Adrenal gland (tissue), 12 donors: ENCODE measurements around the gene VSTM2B. TPM values are rescaled to one million over a fixed set of nuclear protein-coding genes. Genes with fewer than 3 reads are reported as not detected.

ENCODE experiments used
- DNase-seq, 7 donors: peaks; one replicate each; pipeline ENCODE4 v3.0.0-alpha.2; 2019 to 2020
- H3K27ac ChIP-seq, 5 donors: fragments of 200-600 bp; sonication (generic) in 4 of 5; 1 replicate in 3 of 5; 2 replicates in 2 of 5; pipeline versions ENCODE4 v1.5.1 to v1.8.0; 2016 to 2020; ENCODE audit warnings: mild to moderate bottlenecking in 1 of 5
- H3K27me3 ChIP-seq: fragments of 200-600 bp; 2 replicates; pipeline ENCODE4 v1.8.0; 2021
- H3K36me3 ChIP-seq, 2 donors: fragments of 200-600 bp; replicated peaks in 1 of 2; 1 replicate in 1 of 2; 2 replicates in 1 of 2; pipeline versions ENCODE4 v1.5.1 to v1.8.0; 2018 to 2022
- H3K4me1 ChIP-seq, 2 donors: fragments of 200-600 bp; replicated peaks in 1 of 2; 1 replicate in 1 of 2; 2 replicates in 1 of 2; pipeline versions ENCODE4 v1.5.1 to v1.8.0; 2018 to 2021
- H3K4me3 ChIP-seq, 4 donors: fragments of 200-600 bp; sonication (generic) in 3 of 4; one replicate each; pipeline ENCODE4 v1.5.1; 2016 to 2018
- H3K9me3 ChIP-seq, 3 donors: fragments of 200-600 bp; sonication (generic) in 1 of 3; replicated peaks in 1 of 3; 1 replicate in 2 of 3; 2 replicates in 1 of 3; pipeline versions ENCODE4 v1.5.1 to v1.8.0; 2016 to 2021
- CTCF ChIP-seq, 6 experiments: fragments of 450-650 bp in 4 of 6; fragments of 200-600 bp in 2 of 6; sonication (generic) in 1 of 6; IDR thresholded peaks; 1 replicate in 5 of 6; 2 replicates in 1 of 6; pipeline versions ENCODE4 v1.5.1 to v1.8.0; 2016 to 2021; ENCODE audit warnings: antibody characterized with exemption in 6 of 6, mild to moderate bottlenecking in 2 of 6, moderate library complexity in 1 of 6
- POLR2A ChIP-seq, 2 donors: fragments of 450-650 bp; IDR thresholded peaks; one replicate each; pipeline ENCODE4 v1.6.1; 2017; ENCODE audit warnings: antibody characterized with exemption in 2 of 2, mild to moderate bottlenecking in 2 of 2, moderate library complexity in 1 of 2
- WGBS, 4 donors: extraction: QIAGEN DNeasy Blood & Tissue Kit in 2 of 4; methylation state at CpG; one replicate each; pipeline versions ENCODE4 v1.1.5 to v1.1.7; 2013 to 2017; 5-methylcytosine and 5-hydroxymethylcytosine counted together
- intact Hi-C, 2 donors: fragments of 100-400 bp; cut with DNase I; formaldehyde crosslinking; loops; one replicate each; pipeline versions ENCODE4 v1.14.1 to v1.15.0; 2022 to 2023
- polyA plus RNA-seq, 3 donors: library from polyadenylated mRNA; stranded (reverse); fragments of 200-250 nt in 2 of 3; fragments of 350-450 nt in 1 of 3; fragmentation: Illumina TruSeq in 1 of 3; extraction: RNeasy Lipid Tissue Mini Kit (QIAGEN cat#74804) in 1 of 3; gene quantifications; one replicate each; pipeline ENCODE4 v1.2.3, GENCODE V29; 2013 to 2014
- total RNA-seq, 9 donors: library from RNA; depleted of rRNA in 4 of 9; stranded (reverse); fragments of >200 nt in 4 of 9; fragments of 120-200 nt in 1 of 9; fragmentation: NEBNext Ultra II Directional in 1 of 9; extraction: Animal tissue kit (Norgen Biotek cat#: 25700) in 1 of 9; gene quantifications; one replicate each; pipeline versions ENCODE4 v1.1.0 to v1.2.4, GENCODE V29; 2013 to 2023
- donor health status: healthy with polysubstance abuse.
- donor health status: Bipolar disorder and iron deficiency.
- donor health status: DM: yes; HTN: yes; CAD: no.
- donor health status: DM: no; HTN: no; CAD: no.
- donor health status: DM: no; HTN: no; CAD: no.
- donor health status: DM: yes; HTN: yes; CAD: no.

Gene VSTM2B
- total and polyA plus RNA-seq, 12 donors, result 0.09 to 1.3 (median 0.64) TPM; not detected in 8

- H3K36me3 ChIP-seq, result peaks cover 0 to 50% of the 10 kb centered on the region in 2 donors
- no peaks in the 10 kb centered on the region for H3K27me3 ChIP-seq
- WGBS, 4 donors, result 83 to 93% (median 88%) methylated on average over 7 to 11 of the region's 11 CpGs
- no peak for DNase-seq
- no peak overlapping the region for H3K4me3 ChIP-seq
- TF ChIP-seq CTCF (IDR thresholded peaks at IDR 0.05) (no peak), POLR2A (IDR thresholded peaks at IDR 0.05) (no peak)
- H3K27ac ChIP-seq, result no peak overlapping the region
- peaks cover 5 to 16% of the 10 kb centered on the region in 2 donors for H3K4me1 ChIP-seq
- intact Hi-C loops, result loop anchor here (2.0 to 5.0 kb wide), 3 partner anchors 98 to 108 kb away; partner anchors contain the start of gene C19orf12 (in 2 of the 2)
- no peaks in the 10 kb centered on the region for H3K9me3 ChIP-seq
These were observed 83.8 kb downstream of the VSTM2B start for GRCh38 chr19:29609636-29610035.

GRCh38 chr19:29610213-29610573 is 84.4 kb downstream of the VSTM2B start:
- WGBS, 4 donors, result 79 to 84% (median 81%) methylated on average over 10 to 22 of the region's 22 CpGs
- Histone ChIP-seq H3K36me3 (peaks cover 0 to 55% of the 10 kb centered on the region in 2 donors), H3K4me1 (peaks cover 3 to 13% of the 10 kb centered on the region in 2 donors), H3K9me3 (no peaks in the 10 kb centered on the region), H3K27me3 (no peaks in the 10 kb centered on the region), H3K27ac (no peak overlapping the region), H3K4me3 (no peak overlapping the region)
- no peak for DNase-seq
- no peak for TF ChIP-seq POLR2A (IDR thresholded peaks at IDR 0.05)
- TF ChIP-seq CTCF (IDR thresholded peaks at IDR 0.05), result no peak
- intact Hi-C loops, result loop anchor here (2.0 to 5.0 kb wide), 2 partner anchors 97 to 105 kb away; partner anchors contain the start of gene C19orf12 (in 1 of the 2)

GRCh38 chr19:29610574-29611271 is 84.9 kb downstream of the VSTM2B start:
- no peaks in the 10 kb centered on the region for H3K27me3 ChIP-seq
- H3K9me3 ChIP-seq, result no peaks in the 10 kb centered on the region
- 36 to 44% (median 40%) methylated on average over 12 to 19 of the region's 19 CpGs for WGBS, 4 donors
- H3K4me1 ChIP-seq, result peaks cover 0 to 9% of the 10 kb centered on the region in 2 donors
- H3K4me3 ChIP-seq, result no peak overlapping the region
- TF ChIP-seq CTCF (IDR thresholded peaks at IDR 0.05) (peak; percentile 72 to 85 (median 78)), POLR2A (IDR thresholded peaks at IDR 0.05) (no peak)
- peaks cover 0 to 60% of the 10 kb centered on the region in 2 donors for H3K36me3 ChIP-seq
- no peak overlapping the region for H3K27ac ChIP-seq
- intact Hi-C loops, result loop anchor here (2.0 to 5.0 kb wide), 2 partner anchors 97 to 104 kb away; partner anchors contain the start of gene C19orf12 (in 1 of the 2)
- DNase-seq, result peak; percentile 76 to 90 (median 84)

GRCh38 chr19:29612121-29612520 is 86.3 kb downstream of the VSTM2B start:
- no peak for TF ChIP-seq CTCF (IDR thresholded peaks at IDR 0.05)
- TF ChIP-seq POLR2A (IDR thresholded peaks at IDR 0.05), result no peak
- peaks cover 0 to 2% of the 10 kb centered on the region in 2 donors for H3K4me1 ChIP-seq
- H3K27me3 ChIP-seq, result no peaks in the 10 kb centered on the region
- no peaks in the 10 kb centered on the region for H3K9me3 ChIP-seq
- no peak for DNase-seq
- WGBS, 4 donors, result 91 to 96% (median 92%) methylated on average over 5 to 9 of the region's 9 CpGs
- intact Hi-C loops, result loop anchor here in 1 of 2 donors (5.0 kb wide), 1 partner anchor 95 kb away; no protein-coding TSS in a partner anchor
- H3K36me3 ChIP-seq, result peaks cover 0 to 73% of the 10 kb centered on the region in 2 donors
- no peak overlapping the region for H3K4me3 ChIP-seq
- H3K27ac ChIP-seq, result no peak overlapping the region
